VCaP (cell line): ENCODE measurements around the gene COMMD7.

Source experiments
- H3K27ac ChIP-seq: fragments of 450-650 bp; 2 replicates; pipeline ENCODE4 v1.5.1; 2017
- CTCF ChIP-seq: fragments of 450-650 bp; conservative IDR thresholded peaks from 2 replicates; pipeline ENCODE4 v1.5.1; 2017; ENCODE audit warnings: mild to moderate bottlenecking, moderate library complexity

Gene COMMD7

GRCh38 chr20:32664012-32664677 lies 79.1 kb downstream of the COMMD7 start:
- TF ChIP-seq CTCF, result no peak
- H3K27ac ChIP-seq, result no peak overlapping the region

DNA sequence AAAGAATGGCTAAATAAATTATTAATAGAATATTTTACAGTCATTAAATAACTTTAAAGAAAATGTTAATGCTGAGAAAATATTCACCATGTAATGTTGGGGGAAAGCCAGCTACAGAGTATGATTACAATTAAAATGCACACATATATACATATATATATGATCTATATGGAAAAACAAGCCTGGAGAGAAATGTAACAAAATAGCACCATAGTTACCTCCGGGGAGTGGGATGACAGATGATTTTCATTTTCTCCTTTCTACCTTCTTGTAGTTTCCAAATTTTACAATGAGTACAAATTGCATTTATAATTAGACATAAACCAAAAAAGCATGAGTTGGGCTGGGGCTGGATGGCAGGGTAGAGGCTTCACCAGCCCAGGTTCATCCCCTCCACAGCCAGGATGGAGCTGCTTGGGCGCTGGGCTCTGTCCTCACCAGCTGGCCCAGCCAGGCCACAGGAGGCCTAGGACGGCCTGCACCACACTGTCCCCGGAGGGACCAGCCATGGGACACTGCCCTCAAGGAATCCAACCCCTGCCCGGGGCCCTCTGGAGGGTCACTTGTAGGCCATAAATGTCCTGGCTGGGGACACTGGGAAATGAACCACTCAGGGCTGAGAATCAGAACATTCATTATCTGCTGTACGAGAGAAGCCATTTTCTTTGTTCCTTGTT lies 79.8 kb downstream of the COMMD7 start:
- H3K27ac ChIP-seq, result no peak overlapping the region
- TF ChIP-seq CTCF, result no peak

DNA sequence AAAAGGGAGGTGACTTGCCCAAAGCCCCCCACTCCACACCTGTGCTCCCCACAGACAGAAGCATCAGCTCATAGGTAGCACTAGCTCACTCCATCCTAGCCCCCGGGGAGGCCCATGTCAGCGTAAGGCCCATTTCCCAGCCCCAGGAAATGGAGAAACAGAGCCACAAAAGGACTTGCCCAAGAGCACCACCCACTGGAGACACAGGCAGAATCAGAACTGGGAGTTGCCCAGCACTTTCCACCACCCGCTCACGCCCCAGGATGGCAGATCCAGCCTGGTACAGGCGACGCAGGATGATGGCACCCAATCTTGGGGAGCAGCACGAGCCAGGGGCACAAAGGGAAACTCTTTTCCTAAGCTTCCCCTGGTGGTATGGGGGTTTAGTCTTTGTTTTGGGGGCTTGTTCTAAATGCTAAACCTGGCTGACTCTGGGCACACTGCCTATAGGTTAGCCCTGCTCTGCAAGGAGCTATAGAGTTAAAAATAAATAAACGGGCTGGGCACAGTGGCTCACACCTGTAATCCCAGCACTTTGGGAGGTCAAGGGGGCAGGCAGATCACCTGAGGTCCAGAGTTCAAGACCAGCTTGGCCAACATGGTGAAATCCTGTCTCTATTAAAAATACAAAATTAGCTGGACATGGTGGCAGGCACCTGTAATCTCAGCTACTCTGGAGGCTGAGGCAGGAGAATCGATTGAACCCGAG lies 81.3 kb downstream of the COMMD7 start:
- TF ChIP-seq CTCF, result no peak
- no peak overlapping the region for H3K27ac ChIP-seq

- no peak for TF ChIP-seq CTCF
- H3K27ac ChIP-seq, result no peak overlapping the region
Measured at GRCh38 chr20:32660661-32661060, 82.6 kb downstream of the COMMD7 start.

DNA sequence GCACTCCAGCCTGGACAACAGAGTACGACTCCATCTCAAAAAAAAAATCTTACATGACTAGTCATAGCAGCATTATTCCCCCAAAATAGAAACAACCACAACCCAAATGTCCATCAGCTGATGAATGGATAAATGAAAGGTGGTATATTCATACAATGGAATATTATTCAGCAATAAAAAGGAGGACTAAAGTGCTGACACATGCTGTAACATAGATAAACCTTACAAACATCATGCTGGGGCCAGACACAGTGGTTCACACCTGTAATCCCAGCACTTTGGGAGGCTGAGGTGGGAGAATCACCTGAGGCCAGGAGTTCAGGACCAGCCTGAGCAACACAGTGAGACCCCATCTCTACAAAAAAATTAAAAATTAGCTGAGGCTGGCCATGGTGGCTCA lies 86.4 kb downstream of the COMMD7 start:
- TF ChIP-seq CTCF, result no peak
- H3K27ac ChIP-seq, result no peak overlapping the region

GRCh38 chr20:32655903-32656512 lies 87.3 kb downstream of the COMMD7 start:
- H3K27ac ChIP-seq, result no peak overlapping the region
- TF ChIP-seq CTCF, result no peak
